HCT116 (cell line): ENCODE results near the gene VPS33B. TPM values are rescaled to one million over a fixed set of nuclear protein-coding genes. Genes with fewer than 3 reads are reported as not detected.

Source experiments
- ATAC-seq: fragments of 200-7000 bp; cut with Tn5 transposase; 2 replicates; pipeline ENCODE4 v1.9.1; 2020; ENCODE audit warnings: mild to moderate bottlenecking, moderate library complexity
- BruUV-seq: library from RNA; stranded (reverse); fragments of 400-500 nt; replicated peaks from 2 replicates; lab custom pipeline; 2021; lab: Mats Ljungman, UMichigan
- CTCF ChIA-PET: fragments of 300-600 bp; sonication (Branson Sonifier 250); formaldehyde crosslinking; loops from one replicate; lab custom pipeline; 2021; ENCODE audit warnings: antibody characterized with exemption; lab: Charles Lee
- POLR2A ChIA-PET: fragments of 300-600, 350-600 bp; sonication (Branson Sonifier 250); formaldehyde crosslinking; loops from one replicate; lab custom pipeline; 2021; ENCODE audit warnings: antibody characterized with exemption; lab: Charles Lee
- RAD21 ChIA-PET, 2 experiments: fragments of 300-600 bp; sonication (Branson Sonifier 250); formaldehyde crosslinking; loops; one replicate each; lab custom pipeline; 2023; ENCODE audit warnings: low total read pairs in 2 of 2; ENCODE audit not compliant: uncharacterized antibody in 2 of 2, unreplicated experiment in 2 of 2, low non-redundant PET in 1 of 2; lab: Charles Lee
- DNase-seq: peaks from one replicate; pipeline ENCODE4 v3.0.0-alpha.2; 2010; ENCODE audit warnings: low read depth, low spot score
- H2AFZ ChIP-seq: fragments of 200-600 bp; shearing (Covaris generic), sonication (generic); 2 replicates; pipeline ENCODE4 v1.6.1; 2017; ENCODE audit warnings: low read depth, mixed run types, mixed read lengths, antibody characterized with exemption, low read length; ENCODE audit not compliant: poor library complexity, severe bottlenecking
- H3K27ac ChIP-seq: 2 replicates; pipeline ENCODE4 v1.5.1; 2012; ENCODE audit warnings: low read depth, low read length
- H3K27me3 ChIP-seq: fragments of 200-600 bp; sonication (generic); 2 replicates; pipeline ENCODE4 v1.6.1; 2016; ENCODE audit warnings: mixed run types, low read length, mixed read lengths; ENCODE audit not compliant: insufficient read depth
- H3K36me3 ChIP-seq, 2 experiments: fragments of 200-500 bp in 1 of 2; fragments of 200-600 bp in 1 of 2; sonication (Bioruptor generic) in 1 of 2; sonication (generic) in 1 of 2; 2 replicates each; pipeline versions ENCODE4 v1.5.1 to v1.6.1; 2014 to 2016; ENCODE audit warnings: low read length in 2 of 2, inconsistent platforms in 1 of 2, mixed read lengths in 1 of 2, mixed run types in 1 of 2; ENCODE audit not compliant: insufficient read depth in 2 of 2, control insufficient read depth in 1 of 2
- H3K4me1 ChIP-seq, 2 experiments: fragments of 200-600 bp in 1 of 2; sonication (generic) in 1 of 2; 2 replicates each; pipeline versions ENCODE4 v1.5.1 to v1.6.1; 2012 to 2017; ENCODE audit warnings: low read length in 2 of 2, inconsistent platforms in 1 of 2, mild to moderate bottlenecking in 1 of 2, mixed read lengths in 1 of 2, mixed run types in 1 of 2, moderate library complexity in 1 of 2; ENCODE audit not compliant: insufficient read depth in 2 of 2, control insufficient read depth in 1 of 2
- H3K4me2 ChIP-seq: fragments of 200-600 bp; sonication (generic); 2 replicates; pipeline ENCODE4 v1.6.1; 2017; ENCODE audit warnings: mixed run types, low read length, mixed read lengths
- H3K4me3 ChIP-seq, 2 experiments: fragments of 200-600 bp in 1 of 2; sonication (generic) in 1 of 2; replicated peaks in 1 of 2; 2 replicates each; pipeline ENCODE4 v1.5.1; 2011 to 2016; ENCODE audit warnings: low read length in 2 of 2, control low read depth in 1 of 2, low read depth in 1 of 2, mild to moderate bottlenecking in 1 of 2, mixed read lengths in 1 of 2, mixed run types in 1 of 2
- H3K79me2 ChIP-seq: fragments of 200-600 bp; sonication (generic); 2 replicates; pipeline ENCODE4 v1.6.1; 2017; ENCODE audit warnings: mild to moderate bottlenecking, mixed run types, low read length, moderate library complexity, mixed read lengths; ENCODE audit not compliant: insufficient read depth
- H3K9ac ChIP-seq: fragments of 200-600 bp; sonication (generic); 2 replicates; pipeline ENCODE4 v1.6.1; 2016; ENCODE audit warnings: low read length, mixed read lengths
- H3K9me2 ChIP-seq: fragments of 200-600 bp; sonication (generic), shearing (Covaris generic); 2 replicates; pipeline ENCODE4 v1.6.1; 2017; ENCODE audit warnings: mixed run types, mild to moderate bottlenecking, moderate library complexity; ENCODE audit not compliant: insufficient read depth
- H3K9me3 ChIP-seq, 2 experiments: fragments of 200-500 bp in 1 of 2; fragments of 200-600 bp in 1 of 2; sonication (Bioruptor generic) in 1 of 2; sonication (generic) in 1 of 2; 2 replicates each; pipeline ENCODE4 v1.6.1; 2014 to 2017; ENCODE audit warnings: low read length in 2 of 2, mixed read lengths in 2 of 2, inconsistent platforms in 1 of 2, low read depth in 1 of 2, mild to moderate bottlenecking in 1 of 2, mixed run types in 1 of 2, moderate library complexity in 1 of 2; ENCODE audit not compliant: control insufficient read depth in 1 of 2, insufficient read depth in 1 of 2
- H4K20me1 ChIP-seq: fragments of 200-600 bp; sonication (generic), shearing (Covaris generic); 2 replicates; pipeline ENCODE4 v1.6.1; 2017; ENCODE audit warnings: mixed run types, mild to moderate bottlenecking, moderate library complexity; ENCODE audit not compliant: insufficient read depth
- ATF3 ChIP-seq: IDR thresholded peaks from 2 replicates; pipeline ENCODE4 v1.6.1; 2012
- EGR1 ChIP-seq: IDR thresholded peaks from 2 replicates; pipeline ENCODE4 v1.6.1; 2012; ENCODE audit warnings: low read depth
- ELF1 ChIP-seq: IDR thresholded peaks from 2 replicates; pipeline ENCODE4 v1.6.1; 2012; ENCODE audit warnings: low read depth, borderline replicate concordance
- FOSL1 ChIP-seq: IDR thresholded peaks from 2 replicates; pipeline ENCODE4 v1.6.1; 2012; ENCODE audit warnings: low read depth
- JUND ChIP-seq: IDR thresholded peaks from 2 replicates; pipeline ENCODE4 v1.6.1; 2012
- POLR2A ChIP-seq: IDR thresholded peaks from 2 replicates; pipeline ENCODE4 v1.7.0; 2011; ENCODE audit warnings: borderline replicate concordance; ENCODE audit not compliant: insufficient read depth, insufficient read length; ENCODE audit errors: extremely low read depth
- POLR2AphosphoS5 ChIP-seq: IDR thresholded peaks from 2 replicates; pipeline ENCODE4 v1.6.1; 2011; ENCODE audit warnings: mild to moderate bottlenecking, low read depth, low read length, moderate library complexity
- RAD21 ChIP-seq: IDR thresholded peaks from 2 replicates; pipeline ENCODE4 v1.6.1; 2012; ENCODE audit warnings: low read depth, mild to moderate bottlenecking
- REST ChIP-seq: IDR thresholded peaks from 2 replicates; pipeline ENCODE4 v1.6.1; 2012; ENCODE audit warnings: low read depth
- SIN3A ChIP-seq: IDR thresholded peaks from 2 replicates; pipeline ENCODE4 v1.6.1; 2012; ENCODE audit warnings: low read depth
- SP1 ChIP-seq: IDR thresholded peaks from 2 replicates; pipeline ENCODE4 v1.6.1; 2012; ENCODE audit warnings: low read depth
- SRF ChIP-seq: IDR thresholded peaks from 2 replicates; pipeline ENCODE4 v1.6.1; 2012; ENCODE audit warnings: low read depth
- TCF7L2 ChIP-seq: IDR thresholded peaks from 2 replicates; pipeline ENCODE4 v1.7.0; 2011; ENCODE audit warnings: borderline replicate concordance, inconsistent platforms; ENCODE audit not compliant: insufficient read depth, insufficient read length; ENCODE audit errors: extremely low read depth
- YY1 ChIP-seq: IDR thresholded peaks from 2 replicates; pipeline ENCODE4 v1.6.1; 2011; ENCODE audit warnings: low read length, low read depth, moderate library complexity, mild to moderate bottlenecking; ENCODE audit not compliant: insufficient replicate concordance; ENCODE audit errors: extremely low read depth
- ZBTB33 ChIP-seq: IDR thresholded peaks from 2 replicates; pipeline ENCODE4 v1.6.1; 2011; ENCODE audit warnings: mild to moderate bottlenecking, low read length, moderate library complexity; ENCODE audit not compliant: insufficient replicate concordance; ENCODE audit errors: extremely low read depth
- ZFX ChIP-seq: fragments of 450-650 bp; IDR thresholded peaks from 2 replicates; pipeline ENCODE4 v1.6.1; 2017
- ZNF274 ChIP-seq: fragments of 200-500 bp; sonication (Bioruptor generic); IDR thresholded peaks from 2 replicates; pipeline ENCODE4 v1.6.1; 2014; ENCODE audit warnings: mild to moderate bottlenecking, low read depth, low read length, inconsistent platforms
- intact Hi-C: fragments of 100-400 bp; cut with micrococcal nuclease; formaldehyde crosslinking; loops from 2 replicates; pipeline ENCODE4 v1.10.0; 2022
- total RNA-seq: library from RNA; stranded (reverse); gene quantifications from one replicate; pipeline ENCODE4 v1.2.1, GENCODE V29; 2021; ENCODE audit not compliant: unreplicated experiment

The VPS33B gene
- total RNA-seq, 1 experiment from 2014 or later: 23.1 TPM

GRCh38 chr15:90987561-90988141, 34.7 kb downstream of the VPS33B start:
- TF ChIP-seq EGR1 (no peak), ZFX (no peak), ZBTB33 (no peak), ZNF274 (no peak), ELF1 (no peak), TCF7L2 (no peak), SP1 (no peak), POLR2AphosphoS5 (no peak), JUND (no peak), YY1 (no peak), ATF3 (no peak), SRF (no peak), REST (no peak), RAD21 (no peak), POLR2A (no peak), FOSL1 (no peak), SIN3A (no peak)
- CTCF ChIA-PET: interaction anchor here (1.3 kb wide), 1 partner anchor 53 kb away, joined by 4 read pairs; the partner anchor contains the start of gene UNC45A
- no peak for DNase-seq
- no TSS peak for BruUV-seq
- POLR2A ChIA-PET: no interaction called here
- no peak for ATAC-seq
- intact Hi-C loops: no loop called here
- Histone ChIP-seq H3K4me2 (no peak overlapping the region), H3K27me3 (no peaks in the 10 kb centered on the region), H3K9me3 (no peaks in the 10 kb centered on the region), H4K20me1 (no peaks in the 10 kb centered on the region), H3K9me2 (no peaks in the 10 kb centered on the region), H3K9ac (no peak overlapping the region), H3K4me1 (peaks cover 2 to 8% of the 10 kb centered on the region in 2 experiments), H2AFZ (no peak overlapping the region), H3K27ac (no peak overlapping the region), H3K4me3 (no peak overlapping the region), H3K36me3 (peaks cover 8 to 26% of the 10 kb centered on the region in 2 experiments; a peak in 3 of 4 replicates), H3K79me2 (peaks cover 100% of the 10 kb centered on the region)
- RAD21 ChIA-PET: no interaction called here
